Neural progenitor cell (in vitro differentiated cells): ENCODE measurements around the gene ADCY3. TPM values are rescaled to one million over a fixed set of nuclear protein-coding genes. Genes with fewer than 3 reads are reported as not detected.
A peak's percentile ranks its signal among the peaks of the same experiment; 100 is the strongest.

Source experiments
- DNase-seq: peaks from one replicate; pipeline ENCODE4 v3.0.0-alpha.2; 2016; ENCODE audit warnings: low spot score
- H2AFZ ChIP-seq: fragments of 200-600 bp; sonication (generic); replicated peaks from 2 replicates; pipeline ENCODE4 v1.6.1; 2016; ENCODE audit warnings: antibody characterized with exemption
- H3F3A ChIP-seq: fragments of 200-600 bp; sonication (generic); 2 replicates; pipeline ENCODE4 v1.6.1; 2016; ENCODE audit warnings: antibody characterized with exemption, low read depth
- H3K27ac ChIP-seq: fragments of 200-600 bp; sonication (generic); 2 replicates; pipeline ENCODE4 v1.5.1; 2016; ENCODE audit warnings: mild to moderate bottlenecking
- H3K27me3 ChIP-seq: fragments of 200-600 bp; sonication (generic); 2 replicates; pipeline ENCODE4 v1.6.1; 2016; ENCODE audit warnings: mild to moderate bottlenecking, moderate library complexity
- H3K36me3 ChIP-seq: fragments of 200-600 bp; sonication (generic); 2 replicates; pipeline ENCODE4 v1.5.1; 2016
- H3K4me1 ChIP-seq: fragments of 200-600 bp; sonication (generic); 2 replicates; pipeline ENCODE4 v1.6.1; 2016; ENCODE audit warnings: mixed run types
- H3K4me2 ChIP-seq: fragments of 200-600 bp; sonication (generic); 2 replicates; pipeline ENCODE4 v1.6.1; 2016
- H3K4me3 ChIP-seq: fragments of 200-600 bp; sonication (generic); 2 replicates; pipeline ENCODE4 v1.5.1; 2016
- H3K79me2 ChIP-seq: fragments of 200-600 bp; sonication (generic); 2 replicates; pipeline ENCODE4 v1.6.1; 2016; ENCODE audit warnings: low read depth
- H3K9ac ChIP-seq: fragments of 200-600 bp; sonication (generic); 2 replicates; pipeline ENCODE4 v1.6.1; 2016
- H3K9me3 ChIP-seq: fragments of 200-600 bp; sonication (generic); 2 replicates; pipeline ENCODE4 v1.5.1; 2016; ENCODE audit warnings: low read depth
- H4K20me1 ChIP-seq: fragments of 200-600 bp; sonication (generic); 2 replicates; pipeline ENCODE4 v1.6.1; 2016; ENCODE audit warnings: low read depth
- H3K27ac Mint-ChIP-seq: 3 replicates; pipeline ENCODE4 v1.8.0; 2021; ENCODE audit warnings: mixed read lengths
- H3K27me3 Mint-ChIP-seq: 2 replicates; pipeline ENCODE4 v1.8.0; 2022; ENCODE audit warnings: low read depth, mild to moderate bottlenecking, inconsistent platforms, moderate library complexity, mixed read lengths; ENCODE audit not compliant: insufficient read depth
- H3K36me3 Mint-ChIP-seq: 3 replicates; pipeline ENCODE4 v1.8.0; 2021; ENCODE audit warnings: mixed read lengths
- H3K4me1 Mint-ChIP-seq: 3 replicates; pipeline ENCODE4 v1.8.0; 2021; ENCODE audit warnings: mixed read lengths
- H3K4me3 Mint-ChIP-seq: 3 replicates; pipeline ENCODE4 v1.8.0; 2021; ENCODE audit warnings: mild to moderate bottlenecking, moderate library complexity, mixed read lengths
- H3K9me3 Mint-ChIP-seq: 3 replicates; pipeline ENCODE4 v1.8.0; 2020; ENCODE audit warnings: mixed read lengths
- EZH2 ChIP-seq: fragments of 200-600 bp; sonication (generic); IDR thresholded peaks from 2 replicates; pipeline ENCODE4 v1.6.1; 2017; ENCODE audit warnings: antibody characterized with exemption, mild to moderate bottlenecking, moderate library complexity
- EZH2phosphoT487 ChIP-seq: fragments of 200-600 bp; sonication (generic); IDR thresholded peaks from 2 replicates; pipeline ENCODE4 v1.6.1; 2017; ENCODE audit warnings: antibody characterized with exemption
- total RNA-seq: library from RNA; depleted of rRNA; stranded (reverse); fragments of >200 nt; gene quantifications from 2 replicates; pipeline ENCODE4 v1.2.3, GENCODE V29; 2015; ENCODE audit warnings: low replicate concordance
- TF ChIP-seq, protein P1 (sequence below): fragments of 200-600 bp; sonication (generic); IDR thresholded peaks from 2 replicates; pipeline ENCODE4 v1.5.1; 2017; ENCODE audit warnings: antibody characterized with exemption, mild to moderate bottlenecking

Gene ADCY3
- total RNA-seq, 1 donor from 2014 or later = 25.3 TPM

DNA sequence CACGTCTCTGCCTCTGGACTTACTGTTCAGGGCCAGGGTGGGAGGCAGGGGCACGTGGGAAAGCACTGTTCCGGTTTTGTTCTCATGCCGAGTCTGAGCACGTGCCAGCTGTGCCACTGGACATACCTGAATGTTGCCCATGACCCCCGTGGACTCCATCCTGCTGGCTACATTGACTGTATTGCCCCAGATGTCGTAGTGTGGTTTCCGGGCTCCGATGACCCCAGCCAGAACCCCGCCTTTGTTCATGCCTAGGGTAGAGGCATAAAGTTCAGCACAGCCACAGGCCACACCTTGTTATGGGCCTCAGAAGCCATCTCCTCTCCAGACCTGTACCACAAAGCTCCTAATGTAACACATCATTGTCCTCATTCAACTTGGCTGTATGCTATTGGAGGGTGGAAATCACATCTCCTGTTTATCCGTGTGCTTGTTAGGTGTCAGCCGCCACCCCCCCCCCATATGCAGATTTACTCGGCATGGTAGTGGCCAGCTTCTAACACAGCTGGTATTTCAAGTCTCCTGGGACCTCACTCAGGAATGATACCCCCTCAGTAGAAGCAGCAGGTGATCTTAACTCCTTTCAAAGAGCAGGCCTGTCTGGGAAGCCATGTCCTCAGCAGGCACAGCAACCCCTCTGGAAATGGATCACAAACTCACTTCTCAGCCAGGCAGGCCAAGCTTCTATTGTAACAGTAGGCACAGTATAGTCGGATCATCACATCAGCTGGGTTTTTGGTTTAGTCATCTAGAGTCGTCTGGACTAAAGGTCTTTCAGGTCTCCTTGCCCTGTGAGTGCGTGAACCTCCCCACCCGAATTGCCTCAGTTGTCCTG is 99.2 kb downstream of the ADCY3 start:
- Histone ChIP-seq H3K79me2 (peaks cover 8% of the 10 kb centered on the region), H3K36me3 (peaks cover 8% of the 10 kb centered on the region), H3K4me3 (no peak overlapping the region), H3K27ac (peak overlapping the region; percentile 88), H4K20me1 (peaks cover 10% of the 10 kb centered on the region), H3K4me2 (no peak overlapping the region), H3K9me3 (no peaks in the 10 kb centered on the region), H3K27me3 (no peaks in the 10 kb centered on the region), H3K9ac (no peak overlapping the region), H3K4me1 (peaks cover 25% of the 10 kb centered on the region), H3F3A (peaks cover 28% of the 10 kb centered on the region), H2AFZ (no peak overlapping the region)
- H3K4me1 Mint-ChIP-seq = peaks cover 29% of the 10 kb centered on the region
- H3K36me3 Mint-ChIP-seq = peaks cover 54% of the 10 kb centered on the region
- TF ChIP-seq, protein P1, sequence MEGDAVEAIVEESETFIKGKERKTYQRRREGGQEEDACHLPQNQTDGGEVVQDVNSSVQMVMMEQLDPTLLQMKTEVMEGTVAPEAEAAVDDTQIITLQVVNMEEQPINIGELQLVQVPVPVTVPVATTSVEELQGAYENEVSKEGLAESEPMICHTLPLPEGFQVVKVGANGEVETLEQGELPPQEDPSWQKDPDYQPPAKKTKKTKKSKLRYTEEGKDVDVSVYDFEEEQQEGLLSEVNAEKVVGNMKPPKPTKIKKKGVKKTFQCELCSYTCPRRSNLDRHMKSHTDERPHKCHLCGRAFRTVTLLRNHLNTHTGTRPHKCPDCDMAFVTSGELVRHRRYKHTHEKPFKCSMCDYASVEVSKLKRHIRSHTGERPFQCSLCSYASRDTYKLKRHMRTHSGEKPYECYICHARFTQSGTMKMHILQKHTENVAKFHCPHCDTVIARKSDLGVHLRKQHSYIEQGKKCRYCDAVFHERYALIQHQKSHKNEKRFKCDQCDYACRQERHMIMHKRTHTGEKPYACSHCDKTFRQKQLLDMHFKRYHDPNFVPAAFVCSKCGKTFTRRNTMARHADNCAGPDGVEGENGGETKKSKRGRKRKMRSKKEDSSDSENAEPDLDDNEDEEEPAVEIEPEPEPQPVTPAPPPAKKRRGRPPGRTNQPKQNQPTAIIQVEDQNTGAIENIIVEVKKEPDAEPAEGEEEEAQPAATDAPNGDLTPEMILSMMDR = no peak
- TF ChIP-seq EZH2 (no peak), EZH2phosphoT487 (no peak)
- peaks cover 12% of the 10 kb centered on the region for H3K27me3 Mint-ChIP-seq
- peak overlapping the region; percentile 93 for H3K27ac Mint-ChIP-seq
- H3K9me3 Mint-ChIP-seq = no peaks in the 10 kb centered on the region
- no peak for DNase-seq
- peak overlapping the region; percentile 10 for H3K4me3 Mint-ChIP-seq

DNA sequence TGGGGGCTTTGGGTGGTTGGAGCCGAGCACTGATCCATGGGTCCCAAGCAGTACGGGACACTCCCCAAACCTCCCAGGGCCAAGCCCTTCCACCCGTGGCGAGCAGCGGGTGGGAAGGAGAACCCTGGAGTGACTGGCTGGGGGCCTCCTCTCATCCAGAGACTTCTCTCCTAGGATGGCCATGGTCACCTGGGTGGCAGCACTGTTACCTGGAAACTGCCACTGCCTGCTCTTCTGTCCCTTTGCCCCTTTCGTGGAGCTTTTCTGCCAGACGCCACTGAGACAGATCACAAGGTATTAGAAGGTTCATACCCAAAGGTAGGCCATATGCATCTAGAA is 99.9 kb downstream of the ADCY3 start:
- no peak for DNase-seq
- Histone ChIP-seq H3F3A (peaks cover 28% of the 10 kb centered on the region), H3K9ac (no peak overlapping the region), H3K4me2 (no peak overlapping the region), H3K36me3 (peaks cover 8% of the 10 kb centered on the region), H4K20me1 (peaks cover 10% of the 10 kb centered on the region), H3K27ac (no peak overlapping the region), H3K4me1 (peaks cover 25% of the 10 kb centered on the region), H3K79me2 (peaks cover 13% of the 10 kb centered on the region), H3K27me3 (no peaks in the 10 kb centered on the region), H3K9me3 (no peaks in the 10 kb centered on the region), H2AFZ (no peak overlapping the region), H3K4me3 (no peak overlapping the region)
- Mint-ChIP-seq H3K36me3 (peaks cover 59% of the 10 kb centered on the region), H3K4me3 (no peak overlapping the region), H3K27ac (no peak overlapping the region), H3K4me1 (peaks cover 29% of the 10 kb centered on the region), H3K9me3 (no peaks in the 10 kb centered on the region), H3K27me3 (peaks cover 8% of the 10 kb centered on the region)
- no peak for TF ChIP-seq EZH2phosphoT487
- TF ChIP-seq, protein P1 = no peak
- no peak for TF ChIP-seq EZH2

DNA sequence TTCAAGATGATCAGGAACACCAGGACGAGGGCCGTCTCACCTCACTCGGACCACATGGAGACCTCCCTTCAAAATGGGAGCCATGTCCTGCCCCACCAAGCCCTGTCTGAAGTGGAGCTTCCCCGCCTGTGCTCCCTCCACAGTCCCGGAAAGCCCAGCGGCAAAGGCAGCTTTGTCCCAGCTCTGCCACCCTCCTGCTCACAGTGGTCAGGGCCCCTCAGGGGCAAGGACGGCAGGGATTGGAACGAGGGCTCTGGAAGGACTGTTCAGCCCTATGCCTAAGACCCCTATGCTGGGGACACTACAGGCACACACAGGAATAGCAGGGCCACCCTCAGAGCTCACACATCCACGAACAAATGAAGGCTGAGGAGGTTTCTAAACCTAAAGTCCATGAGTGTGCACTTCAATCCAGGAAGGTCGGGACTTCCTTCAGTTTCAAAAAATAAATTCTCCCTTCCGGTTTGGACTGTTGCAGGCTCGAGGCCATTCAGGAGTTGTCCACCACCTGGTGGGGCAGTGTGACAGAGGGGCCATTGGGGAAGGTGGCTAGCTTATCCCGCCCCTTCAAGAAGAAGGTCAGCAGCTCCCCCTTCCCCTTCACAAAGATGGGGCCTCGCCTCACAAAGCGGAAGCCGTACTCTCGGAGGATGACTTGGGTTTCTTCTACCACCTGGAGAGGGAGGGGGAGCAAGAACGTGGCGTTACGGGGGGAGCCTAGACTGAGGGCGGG is 100.4 kb downstream of the ADCY3 start:
- Mint-ChIP-seq H3K27ac (no peak overlapping the region), H3K27me3 (peaks cover 8% of the 10 kb centered on the region), H3K4me3 (no peak overlapping the region), H3K36me3 (peaks cover 54% of the 10 kb centered on the region), H3K4me1 (peaks cover 29% of the 10 kb centered on the region), H3K9me3 (no peaks in the 10 kb centered on the region)
- Histone ChIP-seq H3K4me1 (peaks cover 25% of the 10 kb centered on the region), H3K27ac (no peak overlapping the region), H4K20me1 (peaks cover 10% of the 10 kb centered on the region), H3K79me2 (peaks cover 17% of the 10 kb centered on the region), H3F3A (peaks cover 28% of the 10 kb centered on the region), H3K4me3 (no peak overlapping the region), H3K36me3 (peaks cover 8% of the 10 kb centered on the region), H3K27me3 (no peaks in the 10 kb centered on the region), H3K4me2 (no peak overlapping the region), H2AFZ (no peak overlapping the region), H3K9me3 (no peaks in the 10 kb centered on the region), H3K9ac (no peak overlapping the region)
- DNase-seq = no peak
- TF ChIP-seq EZH2phosphoT487 (no peak), EZH2 (no peak)
- TF ChIP-seq, protein P1 = no peak
